T-helper 22 cell (primary cell): Measurements from ENCODE around the gene HOXC12.

ENCODE experiments used
- DNase-seq: peaks from one replicate; pipeline ENCODE4 v3.0.0-alpha.2; 2020; ENCODE audit warnings: low read depth

HOXC12 gene

DNA sequence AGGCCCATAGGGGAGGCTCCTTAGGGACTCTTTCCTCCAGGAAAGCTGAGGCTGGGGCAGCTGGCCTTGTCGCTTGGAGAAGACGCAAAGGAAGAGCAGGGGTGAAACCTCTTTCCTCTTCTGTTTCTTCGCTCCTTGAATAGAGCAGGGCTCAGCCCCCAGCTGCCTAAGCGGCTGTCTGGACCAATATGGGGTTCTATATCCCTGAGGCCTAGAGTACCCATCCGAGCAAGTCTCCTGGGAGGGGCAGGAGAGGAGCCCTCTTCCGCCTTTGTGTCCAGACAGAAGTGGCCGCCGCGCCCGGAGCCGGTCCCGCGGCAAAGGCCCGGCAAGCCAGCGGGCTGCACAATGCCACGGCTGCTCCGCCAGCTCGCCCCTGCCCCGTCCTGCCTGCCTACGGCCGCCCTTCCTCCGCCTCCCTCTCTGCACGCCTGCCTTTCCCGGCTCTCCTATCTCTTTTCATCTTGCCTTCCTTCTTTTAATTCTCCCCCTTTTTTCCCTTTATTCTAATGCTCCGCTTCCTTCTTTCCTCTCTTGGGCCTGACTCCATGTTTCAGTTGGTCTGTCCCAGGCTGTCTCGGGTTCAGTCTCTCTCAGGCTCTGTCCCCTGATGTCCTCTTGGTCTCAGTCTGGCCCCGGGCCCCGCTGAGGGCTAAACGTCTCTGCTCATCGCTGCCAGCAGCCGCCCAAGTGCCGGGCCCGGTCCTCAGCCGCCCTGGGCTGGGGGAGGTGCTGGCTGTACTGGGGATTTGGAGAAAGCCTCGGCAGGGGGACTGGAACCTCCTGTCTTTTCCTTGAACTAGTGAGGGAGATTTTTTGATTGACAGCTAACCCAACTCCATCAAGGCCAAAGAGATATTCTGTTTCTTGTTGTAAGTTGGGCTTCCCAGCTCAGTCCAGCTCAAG, 42.8 kb downstream of the HOXC12 start:
- DNase-seq = no peak

DNA sequence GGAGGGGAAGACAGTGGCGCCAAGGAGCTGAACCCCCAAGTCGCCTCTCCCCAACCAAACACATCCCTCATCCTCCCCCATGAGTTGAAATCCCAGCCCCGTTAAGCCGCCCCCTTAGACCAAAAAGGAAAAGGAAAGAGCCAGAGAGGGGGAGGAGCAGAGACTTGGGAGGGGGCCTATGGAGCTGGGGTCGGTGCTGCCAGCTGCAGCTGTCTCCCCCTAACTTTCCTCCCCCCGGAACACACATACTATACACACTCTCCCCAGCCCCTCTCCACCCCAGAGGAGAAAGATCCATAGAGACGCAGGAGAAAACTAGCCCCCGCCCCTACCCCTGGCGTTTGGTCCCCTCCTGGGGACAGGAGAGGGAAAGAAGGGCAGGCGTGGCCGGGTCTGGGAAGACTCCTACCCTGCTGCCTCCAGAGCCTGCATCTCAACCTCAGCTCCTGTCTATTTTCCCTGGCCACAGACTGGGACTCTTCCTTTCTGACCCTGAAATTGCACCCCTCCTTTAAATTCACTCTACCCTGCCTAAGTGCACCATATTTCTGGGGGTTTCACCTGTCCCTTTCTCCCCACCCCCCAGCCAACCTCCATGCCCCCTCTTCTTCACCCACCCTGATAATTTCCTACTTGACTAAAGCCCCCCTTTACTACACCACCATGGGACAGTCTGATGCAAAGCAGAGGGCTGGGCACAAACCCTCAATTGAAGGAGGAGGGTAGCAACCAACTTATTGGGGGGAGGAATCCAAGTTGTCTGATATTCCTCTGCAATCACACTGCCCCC, 43.6 kb downstream of the HOXC12 start:
- no peak for DNase-seq

DNA sequence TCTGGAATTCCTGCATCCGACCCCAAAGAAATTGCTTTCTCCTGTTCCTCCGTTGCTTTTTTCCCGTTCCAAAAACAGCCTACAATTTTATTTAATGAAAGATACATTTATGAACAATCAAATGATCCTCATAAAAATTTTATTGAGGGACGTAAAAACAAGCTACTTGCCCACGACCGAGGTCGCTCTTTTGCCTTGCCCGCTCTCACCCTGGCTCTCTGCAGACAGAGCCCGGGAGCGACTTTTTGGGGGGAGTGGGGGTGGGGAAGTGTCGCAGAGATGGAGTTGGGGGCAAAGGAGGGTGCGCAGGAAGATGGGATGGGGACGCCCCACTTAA, 44.2 kb downstream of the HOXC12 start:
- no peak for DNase-seq

DNA sequence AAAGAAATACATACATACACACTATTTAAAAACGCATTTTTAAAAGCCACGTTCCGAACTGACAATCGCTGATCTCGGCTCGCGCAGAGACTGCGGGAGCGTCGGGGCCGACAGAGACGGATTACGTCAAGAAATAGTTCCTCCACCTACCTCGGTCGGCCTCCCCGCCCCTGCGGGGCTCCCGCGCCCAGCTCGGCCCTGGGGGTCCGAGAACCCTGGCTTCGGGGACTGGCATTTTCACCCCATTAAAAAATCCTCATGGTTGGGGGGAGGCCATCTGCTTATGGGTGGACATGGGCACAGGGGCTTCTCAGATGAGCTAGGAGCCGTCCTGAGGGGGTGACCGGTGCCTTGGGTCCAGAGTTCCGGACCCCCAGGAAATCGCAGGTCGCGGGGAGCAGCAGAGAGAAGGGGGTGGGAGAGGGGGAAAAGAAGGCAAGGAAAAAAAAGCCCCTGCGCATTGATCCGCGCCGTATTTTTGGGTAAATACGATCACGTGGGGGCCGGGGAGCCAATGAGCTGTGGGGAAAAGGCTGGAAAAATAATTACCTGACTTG, 44.9 kb downstream of the HOXC12 start:
- DNase-seq = no peak

DNA sequence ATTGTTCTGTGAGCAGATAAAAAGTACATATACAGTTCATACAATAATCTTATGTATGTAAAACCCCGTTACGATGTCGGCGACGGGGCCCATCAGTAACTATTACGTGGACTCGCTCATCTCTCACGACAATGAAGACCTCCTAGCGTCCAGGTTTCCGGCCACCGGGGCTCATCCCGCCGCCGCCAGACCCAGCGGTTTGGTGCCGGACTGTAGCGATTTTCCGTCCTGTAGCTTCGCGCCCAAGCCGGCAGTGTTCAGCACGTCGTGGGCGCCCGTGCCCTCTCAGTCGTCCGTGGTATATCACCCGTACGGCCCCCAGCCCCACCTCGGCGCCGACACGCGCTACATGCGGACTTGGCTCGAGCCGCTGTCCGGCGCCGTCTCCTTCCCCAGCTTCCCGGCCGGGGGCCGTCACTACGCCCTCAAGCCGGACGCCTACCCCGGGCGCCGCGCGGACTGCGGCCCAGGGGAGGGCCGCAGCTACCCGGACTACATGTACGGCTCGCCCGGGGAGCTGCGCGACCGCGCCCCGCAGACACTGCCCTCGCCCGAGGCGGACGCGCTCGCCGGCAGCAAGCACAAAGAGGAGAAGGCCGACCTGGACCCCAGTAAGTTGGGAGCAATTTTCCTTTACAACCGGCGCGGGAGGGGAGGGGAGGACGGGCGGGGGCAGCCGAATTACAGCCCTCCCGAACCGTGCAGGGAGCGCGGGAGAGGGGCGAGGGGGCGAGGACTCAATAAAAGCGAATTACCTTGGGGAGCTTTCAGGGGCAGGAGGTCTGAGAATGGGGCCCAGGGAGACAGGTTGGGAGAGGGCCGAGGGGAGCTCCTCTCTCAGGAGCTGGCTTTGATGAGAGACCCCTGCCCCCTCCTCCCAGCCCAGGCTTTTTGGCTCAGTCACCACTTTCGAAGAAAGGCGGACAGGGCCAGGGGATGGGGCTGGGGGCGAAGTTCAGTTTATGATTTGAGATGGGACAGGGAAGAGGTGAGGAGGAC, 45.7 kb downstream of the HOXC12 start, which contains the start of gene HOXC9:
Gene HOXC9 (plus strand): TSS at position 46 of the 999 bp plus-strand sequence. CDS start 28 bp downstream, at position 74.
- no peak for DNase-seq

DNA sequence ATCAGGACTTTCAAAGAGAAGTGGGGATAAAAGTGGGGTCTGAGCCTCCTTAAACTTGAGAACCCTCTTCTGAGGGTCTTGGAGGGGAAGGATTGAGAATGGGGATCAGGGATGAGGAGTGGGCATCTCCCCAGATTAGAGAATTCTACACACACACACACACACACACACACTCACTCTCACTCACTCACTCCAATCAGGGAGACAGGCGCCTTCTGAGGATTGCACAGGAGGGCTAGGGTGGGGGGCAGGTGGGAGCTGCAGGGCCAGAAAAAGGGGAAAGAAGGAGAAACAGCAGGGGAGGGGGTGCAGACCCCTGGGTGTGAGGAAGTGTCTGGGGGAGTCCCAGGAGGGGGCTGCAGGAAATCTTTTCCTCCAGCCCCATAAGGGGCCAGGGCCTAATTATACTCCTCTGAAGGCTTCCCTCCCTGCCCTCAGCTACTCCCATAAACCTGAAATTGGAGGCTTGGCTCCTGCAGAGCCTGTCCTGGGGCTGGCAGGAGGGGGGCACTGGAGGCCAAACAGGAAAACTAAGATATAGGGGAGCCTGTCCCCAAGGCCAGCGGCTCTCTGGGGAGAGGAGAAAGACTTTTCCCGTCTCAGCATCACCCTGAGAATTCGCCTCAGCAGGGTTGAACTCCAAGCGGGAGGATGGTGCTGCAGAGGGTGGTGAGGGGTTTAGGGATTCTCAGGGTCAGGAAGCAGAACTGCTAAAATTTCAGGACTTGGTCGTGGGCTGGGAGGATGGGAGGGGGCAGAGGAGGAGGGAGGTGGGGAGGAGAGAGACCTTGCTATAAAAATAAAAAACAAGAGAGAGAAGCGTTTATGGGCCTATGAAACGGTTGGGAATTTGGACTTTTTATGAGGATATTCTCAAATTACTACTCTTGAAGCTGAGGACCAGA, 46.8 kb downstream of the HOXC12 start:
- DNase-seq = no peak

DNA sequence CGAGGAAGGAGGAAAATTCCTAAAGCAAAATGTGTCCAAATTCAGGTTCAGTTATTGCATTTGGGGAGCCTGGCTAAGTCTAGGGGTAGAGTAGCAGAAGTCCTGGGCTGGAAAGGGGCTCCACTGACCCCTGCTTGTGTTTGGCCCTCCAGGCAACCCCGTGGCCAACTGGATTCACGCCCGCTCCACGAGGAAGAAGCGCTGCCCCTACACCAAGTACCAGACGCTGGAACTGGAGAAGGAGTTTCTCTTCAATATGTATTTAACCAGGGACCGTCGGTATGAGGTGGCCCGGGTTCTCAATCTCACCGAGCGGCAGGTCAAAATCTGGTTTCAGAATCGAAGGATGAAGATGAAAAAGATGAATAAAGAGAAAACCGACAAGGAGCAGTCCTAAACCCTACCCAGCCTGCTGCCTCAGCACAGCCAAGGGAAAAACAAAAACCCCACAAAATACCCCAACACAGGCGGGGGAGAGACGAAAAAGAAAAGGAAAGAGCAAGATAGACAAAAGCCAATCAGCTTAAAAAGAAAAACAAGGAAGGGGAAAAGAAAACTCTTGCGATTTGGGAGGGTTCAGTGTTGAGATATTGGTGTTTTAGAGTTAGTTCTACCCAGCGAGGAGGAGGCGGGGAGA, 47.7 kb downstream of the HOXC12 start:
- no peak for DNase-seq

DNA sequence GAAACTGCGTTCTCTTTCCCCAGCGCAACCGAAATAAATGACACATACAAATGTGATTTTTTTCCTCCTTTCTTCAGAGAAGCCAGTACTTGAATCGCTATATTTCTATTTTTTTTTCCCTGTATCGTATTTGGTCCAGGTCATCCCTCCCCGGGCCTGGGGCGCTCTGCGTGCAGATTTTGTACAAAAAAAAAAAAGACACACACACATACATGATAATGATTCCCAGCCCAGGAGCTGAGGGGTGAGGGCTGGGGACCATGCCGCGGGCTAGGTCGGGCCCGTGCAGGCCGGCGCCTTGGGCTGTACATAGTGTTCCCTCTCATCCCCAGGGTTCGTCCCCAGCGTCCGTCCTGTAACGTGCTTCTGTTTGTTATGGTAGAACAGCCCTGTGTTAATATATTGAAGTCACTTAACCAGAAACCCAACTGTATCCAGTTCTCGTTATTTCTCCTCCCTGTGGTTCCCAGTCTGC, 48.2 kb downstream of the HOXC12 start:
- DNase-seq = no peak

DNA sequence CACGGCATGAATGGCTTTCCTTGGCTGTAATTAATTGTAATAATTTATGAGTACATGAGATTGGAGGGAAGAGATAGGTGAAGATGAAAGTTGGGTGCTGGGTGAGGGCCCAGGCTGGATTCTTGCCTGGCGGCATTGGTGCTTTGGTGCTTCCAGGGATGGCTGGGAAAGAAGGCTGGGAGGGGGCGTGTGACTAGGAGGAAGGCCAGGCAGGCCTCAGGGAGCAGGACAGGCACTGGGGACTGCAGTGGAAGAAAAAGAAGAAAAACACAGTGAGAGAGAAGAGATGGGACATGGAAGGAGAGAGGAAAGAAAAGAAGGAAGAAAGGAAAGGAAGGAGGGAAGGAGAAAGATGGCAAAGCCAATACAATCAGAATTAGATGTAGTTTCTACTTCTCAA, 48.9 kb downstream of the HOXC12 start:
- no peak for DNase-seq

DNA sequence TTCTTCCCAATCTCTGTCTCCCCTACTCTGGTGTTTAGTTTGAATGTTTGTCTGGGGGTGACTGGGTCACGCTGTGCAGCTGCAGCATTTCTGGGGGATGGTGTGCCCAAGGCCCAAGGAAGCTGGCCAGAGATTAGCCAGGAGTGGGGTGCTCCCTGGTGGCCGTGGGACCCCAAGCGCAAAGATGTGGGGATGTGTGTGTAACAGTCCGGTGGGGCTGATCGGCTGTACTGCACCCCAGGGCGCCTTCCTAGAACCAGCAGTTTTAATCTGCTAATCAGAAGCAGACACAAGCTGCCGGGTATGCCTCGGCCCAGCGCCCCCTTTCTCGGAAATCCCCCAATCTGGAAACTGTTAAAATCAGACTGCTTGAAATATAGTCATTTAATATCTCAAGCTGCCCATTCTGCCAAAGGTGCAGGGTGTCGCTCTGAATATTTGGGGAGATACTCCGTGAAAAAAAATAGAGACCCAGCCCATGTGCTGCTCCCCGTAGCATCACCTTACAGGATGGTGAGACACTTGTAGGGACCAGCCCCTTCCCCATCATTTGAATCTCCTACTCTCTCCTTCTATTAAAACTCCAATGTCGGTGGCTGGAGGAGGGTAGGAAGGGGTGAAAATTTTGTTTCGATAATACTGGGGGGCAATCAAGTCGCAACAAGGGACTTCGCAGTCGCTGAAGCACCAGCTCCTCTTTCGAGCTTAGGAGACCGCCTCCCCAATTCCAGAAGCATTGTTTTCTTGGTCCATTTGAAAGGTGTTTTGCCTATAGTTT, 49.5 kb downstream of the HOXC12 start:
- DNase-seq = no peak

DNA sequence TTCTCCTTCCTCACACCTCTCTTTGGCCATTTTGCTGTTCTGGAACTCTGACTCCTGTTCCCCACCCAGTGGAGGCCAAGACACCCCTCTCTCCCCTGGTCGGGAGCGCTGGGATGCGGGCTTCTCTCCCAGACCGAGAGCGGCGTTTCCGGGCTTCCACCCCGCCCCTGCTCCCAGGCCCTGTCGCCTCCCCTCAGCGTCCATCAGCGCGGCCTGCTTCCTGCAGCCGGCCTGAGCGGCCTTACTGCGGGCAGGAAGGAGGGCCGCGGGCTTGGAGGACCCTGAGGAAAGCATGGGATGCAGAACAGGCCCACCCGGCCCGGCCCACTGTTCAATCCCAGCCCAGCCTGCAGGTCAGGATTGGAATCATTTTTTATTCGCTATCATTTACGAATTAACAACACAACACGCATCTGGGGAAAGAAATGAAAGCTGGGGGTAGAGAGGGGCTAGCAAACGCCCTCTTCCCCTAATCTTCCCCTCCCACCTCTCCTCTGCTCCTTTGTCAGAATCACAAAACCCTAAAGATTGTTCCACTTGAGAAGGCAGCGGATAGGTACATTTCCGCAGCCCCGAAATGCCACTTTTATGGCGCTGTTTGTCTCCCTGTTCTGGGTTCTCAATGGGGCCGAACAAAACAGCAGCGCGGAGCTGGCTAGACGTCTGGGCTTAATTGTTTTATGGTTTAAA, 50.3 kb downstream of the HOXC12 start:
- DNase-seq = no peak

DNA sequence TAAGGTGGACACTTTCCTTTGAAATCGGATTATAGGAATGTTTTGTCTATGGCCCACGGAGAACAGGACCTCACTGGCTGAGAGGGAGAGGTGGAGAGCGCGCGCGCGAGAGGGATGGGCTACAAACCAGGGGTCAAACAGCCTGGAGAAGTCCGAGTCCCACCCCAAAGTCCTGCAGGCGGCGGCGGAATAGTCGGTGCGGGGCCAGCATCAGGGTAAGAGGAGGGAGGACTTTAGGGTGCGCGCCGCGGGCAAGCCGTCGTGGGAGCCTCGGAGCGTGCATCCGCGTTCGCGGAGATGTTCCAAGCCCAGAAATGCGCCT, 50.8 kb downstream of the HOXC12 start:
- no peak for DNase-seq

DNA sequence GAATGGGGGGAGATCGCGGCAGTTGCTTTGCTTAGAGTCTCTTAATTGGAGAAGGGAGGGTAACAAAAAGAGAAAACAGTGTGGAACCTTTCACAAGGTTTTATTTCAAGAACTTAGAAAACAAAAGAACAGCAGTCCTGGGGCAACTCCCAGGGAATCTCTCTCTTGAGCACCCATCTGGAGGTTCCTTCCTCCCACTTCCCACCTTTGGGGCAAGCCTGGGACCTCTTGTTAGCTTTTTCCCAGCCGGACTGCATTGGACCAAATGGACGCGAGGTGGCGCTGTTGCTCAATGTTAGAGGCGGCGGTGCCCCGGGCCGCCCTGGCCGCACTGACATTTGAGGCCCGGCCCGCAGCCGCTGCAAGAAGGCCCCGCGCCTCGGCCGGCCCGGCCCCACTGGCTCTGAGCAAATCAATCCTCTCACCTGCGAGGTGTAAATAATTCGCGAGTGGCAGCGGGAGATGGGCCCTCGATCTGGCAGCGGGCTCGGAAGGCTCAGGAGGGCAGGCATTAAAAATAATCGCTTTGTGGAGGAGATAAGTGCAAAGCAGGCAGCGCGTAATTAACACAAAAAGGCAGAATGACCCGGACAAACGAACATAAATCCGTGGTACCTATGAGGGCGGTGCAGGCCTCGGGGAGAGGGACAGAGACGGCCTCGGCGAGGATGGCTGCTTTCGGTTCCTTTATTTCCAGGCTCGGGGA, 51.3 kb downstream of the HOXC12 start:
- peak; percentile 59 for DNase-seq

DNA sequence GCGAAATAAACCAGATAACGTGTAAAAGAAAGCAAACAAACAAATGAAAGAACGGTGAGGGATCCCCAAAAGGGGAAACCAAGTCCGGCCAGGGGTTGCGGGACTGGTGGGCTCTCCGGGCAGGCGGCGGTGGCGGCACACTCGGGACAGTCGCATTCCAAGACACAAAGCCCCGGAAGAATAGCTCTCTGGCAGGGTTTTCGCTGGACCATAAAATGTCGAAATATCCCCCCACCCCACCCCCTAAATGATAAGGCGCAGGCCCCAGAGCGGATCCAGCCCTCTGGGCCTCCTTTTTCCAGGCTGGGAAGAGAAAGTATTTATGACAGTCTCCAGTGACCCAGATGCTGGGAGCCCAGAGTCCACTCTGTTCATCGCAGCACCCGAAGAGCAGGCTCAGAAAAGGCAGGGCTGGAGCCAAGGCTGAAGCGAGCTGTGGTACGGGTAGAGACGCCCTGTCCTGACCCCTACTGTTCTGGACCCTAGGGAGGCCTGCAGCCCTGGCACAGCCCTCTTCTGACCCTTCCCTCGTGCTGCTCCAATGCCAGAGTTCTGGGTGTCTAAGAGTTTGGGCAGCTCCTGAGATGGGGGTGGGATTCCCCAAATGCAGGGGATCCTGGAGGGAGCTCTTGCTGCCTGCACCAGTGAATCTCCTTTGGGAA, 52.0 kb downstream of the HOXC12 start:
- no peak for DNase-seq

DNA sequence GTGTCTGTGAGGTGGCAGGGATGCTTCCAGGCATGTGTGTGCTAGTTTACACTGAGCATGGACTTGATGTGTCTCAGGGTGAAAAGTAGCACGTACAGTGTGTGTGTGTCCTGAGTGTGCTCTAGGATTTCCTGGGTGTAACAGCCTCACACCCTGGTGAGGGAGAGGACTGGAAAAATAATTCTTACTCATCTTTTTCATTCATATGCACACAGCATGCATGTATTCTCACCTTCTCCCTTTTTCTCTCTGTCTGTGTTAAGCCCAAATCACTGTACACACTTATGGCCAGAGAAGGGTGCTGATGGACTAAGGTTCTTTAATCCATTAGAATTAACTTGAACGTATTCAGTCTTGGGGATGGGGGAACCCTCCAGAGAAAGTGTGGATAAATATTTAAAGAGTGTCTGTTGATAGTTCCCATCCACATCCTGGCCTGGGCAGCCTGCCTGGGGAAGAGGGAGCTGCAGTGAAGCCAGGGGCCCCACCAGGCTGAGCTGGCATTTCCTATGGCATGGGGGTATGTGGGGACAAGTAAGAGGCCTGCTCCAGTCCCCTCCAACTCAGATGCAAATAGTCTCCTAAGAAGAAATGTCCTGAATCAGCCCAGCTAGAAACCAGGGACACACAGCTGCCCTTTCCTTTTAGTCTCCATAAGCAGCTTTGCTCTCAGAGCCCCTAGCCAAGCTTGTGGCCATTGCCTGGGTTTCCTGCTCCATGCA, 53.0 kb downstream of the HOXC12 start:
- no peak for DNase-seq

DNA sequence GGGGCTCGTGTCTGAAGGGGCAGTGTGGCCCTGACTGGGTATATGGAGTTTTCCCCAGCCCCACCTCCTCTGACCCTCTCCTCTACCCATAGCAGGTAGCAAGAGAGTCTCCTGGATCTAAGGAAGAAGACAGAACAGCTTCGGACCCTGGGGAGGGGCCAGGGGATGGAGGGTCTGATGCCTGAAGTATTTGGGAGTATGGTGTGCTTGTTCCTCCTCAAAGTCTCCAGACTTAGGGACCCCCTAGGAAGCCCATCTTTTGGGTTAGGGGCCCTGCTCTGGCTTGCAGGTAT, 53.5 kb downstream of the HOXC12 start:
- no peak for DNase-seq
